ENCODE results near the gene SF3B2.

Gene SF3B2

DNA sequence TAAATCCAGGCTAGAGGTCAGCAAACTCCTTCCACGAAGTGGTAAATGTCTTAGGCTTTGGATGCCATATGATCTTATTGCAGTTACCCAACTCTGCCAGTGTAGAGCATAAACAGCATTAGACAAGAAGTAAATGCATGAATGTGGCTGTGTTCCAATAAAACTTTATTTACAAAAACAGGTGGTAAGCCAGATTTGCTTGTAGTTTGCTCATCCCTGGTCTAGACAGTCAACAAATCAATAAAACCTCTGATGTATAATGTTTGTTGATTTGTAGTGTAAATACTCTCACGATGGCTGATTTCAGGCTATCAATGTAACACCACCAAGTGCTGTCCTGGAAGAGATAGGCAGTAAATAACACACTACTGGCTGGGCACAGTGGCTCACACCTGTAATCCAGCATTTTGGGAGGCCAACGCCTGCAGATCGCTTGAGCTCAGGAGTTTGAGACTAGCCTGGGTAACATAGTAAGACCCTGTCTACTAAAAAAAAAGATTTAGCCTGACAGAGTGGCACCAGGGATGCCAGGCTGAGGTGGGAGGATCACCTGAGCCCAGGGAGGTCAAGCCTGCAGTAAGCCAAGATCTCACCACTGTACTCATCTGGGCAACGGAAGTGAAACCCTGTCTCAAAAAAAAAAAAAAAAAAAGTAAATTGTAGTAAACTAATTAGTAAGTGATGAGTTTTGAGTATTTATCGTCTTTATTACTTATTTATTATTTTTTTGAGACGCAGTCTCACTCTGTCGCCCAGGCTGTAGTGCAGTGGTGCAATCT lies 19.0 kb upstream of the SF3B2 start:
- TF ChIP-seq POLR2A (IDR thresholded peaks at IDR 0.05; ENCODE audit: low read depth, low read length), result no peak
- no peak for DNase-seq (ENCODE audit: insufficient read length, low spot score)
- FAIRE-seq, result no peak

- TF ChIP-seq POLR2A (IDR thresholded peaks at IDR 0.05; ENCODE audit: low read depth, low read length), result no peak
- no peak for FAIRE-seq
Observed at GRCh38 chr11:66035653-66036333, 16.4 kb upstream of the SF3B2 start.

GRCh38 chr11:66036334-66036710 lies 15.8 kb upstream of the SF3B2 start:
- no peak for FAIRE-seq
- no peak for TF ChIP-seq POLR2A (IDR thresholded peaks at IDR 0.05; ENCODE audit: low read depth, low read length)

More at GRCh38 chr11:66035653-66036333, 16.4 kb upstream of the SF3B2 start:
- no peak for DNase-seq (ENCODE audit: insufficient read length, low spot score)

DNA sequence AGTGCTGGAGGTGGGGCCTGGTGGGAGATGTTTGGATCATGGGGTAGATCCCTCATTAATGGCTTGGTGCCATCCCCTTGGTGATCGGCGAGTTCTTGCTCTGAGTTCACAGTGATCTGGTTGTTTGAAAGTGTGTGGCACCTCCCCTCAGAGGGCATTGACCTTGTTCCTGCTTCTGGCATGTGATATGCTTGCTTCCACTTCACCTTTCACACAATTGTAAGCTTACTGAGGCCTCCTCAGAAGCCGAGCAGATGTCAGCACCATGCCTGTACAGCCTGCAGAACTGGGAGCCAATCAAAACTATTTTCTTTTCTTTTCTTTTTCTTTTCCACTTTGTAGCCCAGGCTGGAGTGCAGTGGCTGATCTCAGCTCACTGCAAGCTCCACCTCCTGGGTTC lies 14.8 kb upstream of the SF3B2 start:
- DNase-seq (ENCODE audit: insufficient read length, low spot score) (no peak), FAIRE-seq (no peak)
- no peak for TF ChIP-seq POLR2A (IDR thresholded peaks at IDR 0.05; ENCODE audit: low read depth, low read length)

More at GRCh38 chr11:66036334-66036710, 15.8 kb upstream of the SF3B2 start:
- no peak for DNase-seq (ENCODE audit: insufficient read length, low spot score)

GRCh38 chr11:66039765-66040164 lies 12.4 kb upstream of the SF3B2 start:
- no peak for FAIRE-seq
- no peak for TF ChIP-seq POLR2A (IDR thresholded peaks at IDR 0.05; ENCODE audit: low read depth, low read length)
- DNase-seq (ENCODE audit: insufficient read length, low spot score), result no peak

GRCh38 chr11:66042227-66042995 lies 9.8 kb upstream of the SF3B2 start:
- TF ChIP-seq POLR2A (IDR thresholded peaks at IDR 0.05; ENCODE audit: low read depth, low read length), result no peak
- FAIRE-seq (no peak), DNase-seq (ENCODE audit: insufficient read length, low spot score) (no peak)

- no peak for TF ChIP-seq POLR2A (IDR thresholded peaks at IDR 0.05; ENCODE audit: low read depth, low read length)
- no peak for DNase-seq (ENCODE audit: insufficient read length, low spot score)
- no peak for FAIRE-seq
Observed at GRCh38 chr11:66042996-66043906, 8.9 kb upstream of the SF3B2 start.

DNA sequence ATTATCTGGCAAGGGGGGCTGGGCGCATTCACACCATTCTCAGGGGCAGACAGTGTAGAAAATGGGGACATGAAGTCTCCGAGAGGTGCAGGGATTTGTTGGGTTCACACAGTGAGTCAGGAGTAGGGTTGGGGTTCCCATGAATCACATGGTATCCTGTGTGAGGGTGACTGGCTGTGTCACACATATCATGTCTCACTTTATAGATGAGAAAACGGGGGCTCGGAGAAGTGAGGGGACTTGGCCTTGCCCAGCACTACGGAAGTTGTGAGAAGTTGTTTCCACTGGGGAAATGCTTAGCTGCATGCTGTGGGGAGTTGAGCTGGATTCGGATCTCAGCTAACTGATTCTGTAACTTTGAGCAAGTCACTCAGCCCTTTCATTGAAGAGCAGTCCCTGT lies 7.4 kb upstream of the SF3B2 start:
- FAIRE-seq (no peak), DNase-seq (ENCODE audit: insufficient read length, low spot score) (no peak)
- TF ChIP-seq POLR2A (IDR thresholded peaks at IDR 0.05; ENCODE audit: low read depth, low read length), result no peak

GRCh38 chr11:66045177-66045639 lies 7.0 kb upstream of the SF3B2 start:
- TF ChIP-seq POLR2A (IDR thresholded peaks at IDR 0.05; ENCODE audit: low read depth, low read length), result no peak
- DNase-seq (ENCODE audit: insufficient read length, low spot score) (peak; percentile 88), FAIRE-seq (no peak)

DNA sequence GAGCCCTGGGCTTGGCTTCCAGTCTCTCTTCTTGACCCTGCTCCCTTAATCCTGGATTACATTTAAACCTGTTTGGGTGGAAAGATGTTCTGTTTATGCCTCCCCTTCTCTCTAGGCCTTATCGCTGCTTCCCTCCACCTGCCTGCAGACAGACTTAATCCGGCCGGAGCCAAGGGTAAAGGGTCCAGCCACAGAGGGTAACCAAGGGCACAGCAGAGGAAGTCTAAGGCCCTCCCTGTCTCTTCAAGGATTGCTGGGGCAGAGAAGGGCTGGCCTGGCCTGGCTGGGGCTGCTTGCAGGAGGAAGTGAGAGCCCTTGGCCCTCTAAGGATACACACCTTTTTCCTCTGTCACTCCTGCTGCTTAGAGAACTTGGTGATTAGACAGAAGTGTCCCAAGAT lies 5.3 kb upstream of the SF3B2 start:
- FAIRE-seq (no peak), DNase-seq (ENCODE audit: insufficient read length, low spot score) (no peak)
- TF ChIP-seq POLR2A (IDR thresholded peaks at IDR 0.05; ENCODE audit: low read depth, low read length), result no peak

DNA sequence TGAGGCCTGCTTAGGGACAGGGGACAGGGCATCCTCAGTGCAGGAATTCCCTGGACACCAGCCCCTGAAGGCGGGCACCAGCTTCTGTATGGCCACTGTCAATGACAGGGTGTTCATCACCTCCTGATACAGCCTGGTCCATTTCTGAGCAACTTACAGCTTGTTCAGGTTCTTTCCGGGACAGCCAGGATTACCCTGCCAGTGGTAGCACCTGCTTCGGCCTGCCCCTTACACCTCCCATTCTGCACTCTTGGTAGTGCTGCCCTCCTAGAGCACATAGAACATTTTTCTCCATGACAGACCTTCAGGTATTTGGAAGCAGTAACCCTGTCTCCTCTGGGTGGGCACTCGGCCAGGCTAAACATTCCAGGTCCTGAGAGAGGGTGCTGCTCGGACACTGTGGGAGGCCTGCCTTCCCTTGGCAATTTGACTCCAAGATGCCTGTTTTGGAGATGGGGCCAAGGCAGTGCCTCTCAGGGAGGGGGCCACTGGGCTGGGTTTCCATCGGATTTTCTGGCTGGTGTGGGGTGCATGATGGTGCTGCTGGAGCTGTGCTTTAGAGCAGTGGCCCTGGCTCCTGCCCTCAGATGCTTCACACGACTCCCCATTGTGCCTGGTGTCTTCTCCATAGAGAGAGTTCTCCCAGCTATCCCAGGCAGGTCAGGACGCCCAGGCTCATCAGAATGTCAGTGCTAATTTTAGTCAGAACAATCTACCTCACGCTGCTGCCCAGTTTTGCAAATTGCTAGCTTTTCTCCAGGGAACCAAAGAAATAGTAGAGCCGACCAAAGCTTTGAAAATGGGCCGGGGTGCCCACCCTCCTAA lies 4.4 kb upstream of the SF3B2 start:
- DNase-seq (ENCODE audit: insufficient read length, low spot score) (no peak), FAIRE-seq (no peak)
- no peak for TF ChIP-seq POLR2A (IDR thresholded peaks at IDR 0.05; ENCODE audit: low read depth, low read length)

DNA sequence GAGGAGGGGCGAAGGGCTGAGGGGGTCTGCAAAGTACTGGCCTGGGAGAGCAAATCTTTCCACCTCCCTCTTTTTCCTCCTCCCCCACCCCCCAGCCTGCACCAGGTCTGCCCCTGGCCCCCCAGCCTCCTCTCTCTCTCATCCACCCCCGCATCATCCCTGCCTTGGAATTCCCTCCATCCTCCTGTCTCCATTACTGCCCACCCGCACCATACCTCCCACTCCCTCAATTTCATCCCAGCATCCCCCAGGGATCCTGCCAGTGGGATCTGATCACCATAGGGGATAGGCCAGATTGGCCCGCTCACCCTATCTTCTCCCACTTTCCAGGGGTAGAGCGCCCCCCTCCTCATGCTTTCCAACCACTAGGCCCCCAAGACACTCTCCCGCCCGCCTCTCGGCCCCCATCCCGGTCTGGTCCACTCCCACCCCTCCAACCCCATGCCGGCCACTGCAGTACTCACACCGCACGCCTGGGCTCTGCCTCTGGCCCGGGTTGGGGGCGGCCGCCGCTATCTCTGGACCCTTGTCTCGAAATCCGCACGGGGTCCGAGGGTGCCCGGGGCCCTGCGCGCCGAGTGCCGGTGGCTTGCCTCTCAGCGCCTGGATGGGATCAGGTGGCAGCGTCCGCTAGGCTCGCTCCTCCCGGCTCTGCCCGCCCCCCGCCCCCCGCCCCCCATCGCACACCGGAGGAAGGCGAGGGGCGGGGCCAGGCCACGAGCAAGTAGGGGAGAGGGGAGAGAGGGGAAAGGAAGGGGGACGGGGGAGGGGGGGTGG lies 3.4 kb upstream of the SF3B2 start, which contains the start of gene GAL3ST3:
TSS of gene GAL3ST3 (minus strand) at position 615 of the 777 bp plus-strand sequence. CDS start 3,746 bp downstream, outside the sequence.
- FAIRE-seq (no peak), DNase-seq (ENCODE audit: insufficient read length, low spot score) (no peak)
- no peak for TF ChIP-seq POLR2A (IDR thresholded peaks at IDR 0.05; ENCODE audit: low read depth, low read length)

All from H54 (cell line).